Skeletal muscle satellite cell (primary cell): ENCODE data around the gene RHBDD1.

Experiments
- H3K27me3 ChIP-seq: 2 replicates; pipeline ENCODE4 v1.7.0; 2013; ENCODE audit warnings: low read length; ENCODE audit not compliant: control insufficient read depth, insufficient read depth
- H3K36me3 ChIP-seq: 2 replicates; pipeline ENCODE4 v1.7.0; 2013; ENCODE audit warnings: mild to moderate bottlenecking, control low read depth, low read length; ENCODE audit not compliant: insufficient read depth
- H3K4me1 ChIP-seq: 2 replicates; pipeline ENCODE4 v1.7.0; 2013; ENCODE audit warnings: low read length; ENCODE audit not compliant: control insufficient read depth, insufficient read depth
- H3K4me2 ChIP-seq: 2 replicates; pipeline ENCODE4 v1.7.0; 2013; ENCODE audit warnings: mild to moderate bottlenecking, low read length
- H3K4me3 ChIP-seq: 2 replicates; pipeline ENCODE4 v1.7.0; 2013; ENCODE audit warnings: low read length
- H3K9ac ChIP-seq: 2 replicates; pipeline ENCODE4 v1.7.0; 2013; ENCODE audit warnings: mild to moderate bottlenecking, low read depth, low read length, moderate library complexity
- H3K9me3 ChIP-seq: replicated peaks from 2 replicates; pipeline ENCODE4 v1.7.0; 2013; ENCODE audit warnings: mild to moderate bottlenecking, control low read depth, low read length

The RHBDD1 gene

GRCh38 chr2:226953206-226953605, 117.4 kb downstream of the RHBDD1 start:
- Histone ChIP-seq H3K4me2 (no peak overlapping the region), H3K9me3 (no peaks in the 10 kb centered on the region), H3K9ac (no peak overlapping the region), H3K36me3 (no peaks in the 10 kb centered on the region), H3K4me1 (no peaks in the 10 kb centered on the region), H3K4me3 (no peak overlapping the region), H3K27me3 (no peaks in the 10 kb centered on the region)

- Histone ChIP-seq H3K4me2 (no peak overlapping the region), H3K9me3 (no peaks in the 10 kb centered on the region), H3K36me3 (no peaks in the 10 kb centered on the region), H3K9ac (no peak overlapping the region), H3K4me3 (no peak overlapping the region), H3K27me3 (no peaks in the 10 kb centered on the region), H3K4me1 (no peaks in the 10 kb centered on the region)
Observed at GRCh38 chr2:226953826-226954225, 118.0 kb downstream of the RHBDD1 start.

DNA sequence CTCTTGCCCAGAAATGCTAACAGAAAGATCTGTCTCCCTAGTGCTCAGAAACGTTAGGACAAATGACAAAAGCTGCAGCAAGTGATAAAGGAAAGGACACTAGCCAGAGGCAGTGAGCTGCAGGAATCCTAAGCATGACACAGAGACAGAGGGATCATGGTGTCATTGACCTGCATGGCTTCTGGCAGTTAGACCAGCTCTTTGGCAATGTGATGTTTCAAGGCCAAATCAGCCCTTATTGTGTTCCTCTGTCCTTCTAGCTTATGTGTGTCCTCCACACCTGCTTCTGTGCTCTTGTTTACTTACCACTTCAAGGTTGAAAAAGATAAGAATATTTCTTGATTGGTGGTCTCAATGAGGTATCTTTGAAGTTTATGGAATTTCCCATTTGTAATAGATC, 120.8 kb downstream of the RHBDD1 start:
- H3K27me3 ChIP-seq: no peaks in the 10 kb centered on the region
- no peaks in the 10 kb centered on the region for H3K36me3 ChIP-seq
- H3K4me3 ChIP-seq: no peak overlapping the region
- no peak overlapping the region for H3K9ac ChIP-seq
- no peak overlapping the region for H3K4me2 ChIP-seq
- no peaks in the 10 kb centered on the region for H3K9me3 ChIP-seq
- H3K4me1 ChIP-seq: no peaks in the 10 kb centered on the region

GRCh38 chr2:226959418-226959817, 123.6 kb downstream of the RHBDD1 start:
- H3K9me3 ChIP-seq: no peaks in the 10 kb centered on the region
- no peaks in the 10 kb centered on the region for H3K36me3 ChIP-seq
- H3K9ac ChIP-seq: no peak overlapping the region
- no peaks in the 10 kb centered on the region for H3K27me3 ChIP-seq
- peaks cover 9% of the 10 kb centered on the region for H3K4me1 ChIP-seq
- H3K4me3 ChIP-seq: no peak overlapping the region
- H3K4me2 ChIP-seq: no peak overlapping the region

- no peaks in the 10 kb centered on the region for H3K27me3 ChIP-seq
- H3K4me1 ChIP-seq: peaks cover 9% of the 10 kb centered on the region
- H3K9ac ChIP-seq: no peak overlapping the region
- no peak overlapping the region for H3K4me3 ChIP-seq
- H3K9me3 ChIP-seq: no peaks in the 10 kb centered on the region
- H3K4me2 ChIP-seq: no peak overlapping the region
- H3K36me3 ChIP-seq: no peaks in the 10 kb centered on the region
Observed at GRCh38 chr2:226962176-226962773, 126.4 kb downstream of the RHBDD1 start.

- Histone ChIP-seq H3K4me2 (no peak overlapping the region), H3K4me3 (no peak overlapping the region), H3K27me3 (no peaks in the 10 kb centered on the region), H3K36me3 (no peaks in the 10 kb centered on the region), H3K9ac (no peak overlapping the region), H3K9me3 (no peaks in the 10 kb centered on the region), H3K4me1 (peaks cover 9% of the 10 kb centered on the region)
Observed at GRCh38 chr2:226963528-226963927, 127.7 kb downstream of the RHBDD1 start.

GRCh38 chr2:226965376-226965775, 129.5 kb downstream of the RHBDD1 start:
- Histone ChIP-seq H3K4me2 (no peak overlapping the region), H3K4me1 (peaks cover 22% of the 10 kb centered on the region), H3K36me3 (no peaks in the 10 kb centered on the region), H3K9ac (no peak overlapping the region), H3K4me3 (no peak overlapping the region), H3K27me3 (no peaks in the 10 kb centered on the region), H3K9me3 (no peaks in the 10 kb centered on the region)

- Histone ChIP-seq H3K9ac (no peak overlapping the region), H3K9me3 (no peaks in the 10 kb centered on the region), H3K4me2 (peak overlapping the region; percentile 34), H3K27me3 (no peaks in the 10 kb centered on the region), H3K36me3 (no peaks in the 10 kb centered on the region), H3K4me1 (peaks cover 13% of the 10 kb centered on the region), H3K4me3 (no peak overlapping the region)
Observed at GRCh38 chr2:226969417-226970080, 133.7 kb downstream of the RHBDD1 start.

GRCh38 chr2:226970362-226970761, 134.5 kb downstream of the RHBDD1 start:
- Histone ChIP-seq H3K9ac (no peak overlapping the region), H3K4me2 (peak overlapping the region; percentile 34), H3K27me3 (no peaks in the 10 kb centered on the region), H3K4me3 (no peak overlapping the region), H3K9me3 (no peaks in the 10 kb centered on the region), H3K36me3 (no peaks in the 10 kb centered on the region), H3K4me1 (peaks cover 13% of the 10 kb centered on the region)

- H3K4me2 ChIP-seq: no peak overlapping the region
- H3K4me1 ChIP-seq: peaks cover 13% of the 10 kb centered on the region
- H3K4me3 ChIP-seq: no peak overlapping the region
- no peaks in the 10 kb centered on the region for H3K9me3 ChIP-seq
- H3K27me3 ChIP-seq: no peaks in the 10 kb centered on the region
- no peaks in the 10 kb centered on the region for H3K36me3 ChIP-seq
- H3K9ac ChIP-seq: no peak overlapping the region
Observed at GRCh38 chr2:226971084-226971483, 135.2 kb downstream of the RHBDD1 start.

- no peak overlapping the region for H3K4me2 ChIP-seq
- H3K36me3 ChIP-seq: no peaks in the 10 kb centered on the region
- no peaks in the 10 kb centered on the region for H3K27me3 ChIP-seq
- H3K9me3 ChIP-seq: no peaks in the 10 kb centered on the region
- H3K4me3 ChIP-seq: no peak overlapping the region
- no peak overlapping the region for H3K9ac ChIP-seq
- peaks cover 13% of the 10 kb centered on the region for H3K4me1 ChIP-seq
Observed at GRCh38 chr2:226971770-226972169, 135.9 kb downstream of the RHBDD1 start.

DNA sequence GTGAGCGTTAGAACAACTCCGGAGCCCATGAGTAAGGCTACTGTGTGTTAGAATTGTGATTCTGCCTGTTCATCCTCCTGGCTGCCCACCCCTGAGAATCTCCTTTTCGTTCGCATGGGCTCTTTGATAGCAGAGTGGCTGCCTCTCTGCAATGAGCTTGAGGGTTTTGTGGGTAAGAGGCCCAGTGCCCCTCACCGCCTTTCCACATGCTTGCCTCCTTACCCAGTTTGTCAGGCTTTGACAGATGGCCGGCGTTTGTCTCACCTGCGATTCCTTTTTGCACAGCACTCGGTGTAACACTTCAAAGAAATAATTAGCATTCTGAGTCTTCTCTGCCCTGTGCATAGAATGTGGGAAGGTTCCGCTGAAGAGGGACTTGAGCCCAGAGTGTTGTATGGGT, 138.0 kb downstream of the RHBDD1 start:
- no peak overlapping the region for H3K9ac ChIP-seq

More for the DNA sequence above, 138.0 kb downstream of the RHBDD1 start:
- Histone ChIP-seq H3K27me3 (no peaks in the 10 kb centered on the region), H3K4me2 (no peak overlapping the region), H3K9me3 (no peaks in the 10 kb centered on the region), H3K36me3 (no peaks in the 10 kb centered on the region), H3K4me3 (no peak overlapping the region), H3K4me1 (peaks cover 24% of the 10 kb centered on the region)
